Naive thymus-derived CD4-positive, alpha-beta T cell (primary cell): Measurements from ENCODE around the gene SLC7A5. TPM values are rescaled to one million over a fixed set of nuclear protein-coding genes. Genes with fewer than 3 reads are reported as not detected.
A peak's percentile ranks its signal among the peaks of the same experiment; 100 is the strongest.

Source experiments
- ATAC-seq: fragments of 150-1000 bp; cut with Tn5 transposase; 2 replicates; pipeline ENCODE4 v1.10.0; 2021; ENCODE audit warnings: mild to moderate bottlenecking, moderate library complexity
- CTCF ChIA-PET: fragments of 350-600 bp; sonication (Branson Sonifier 250); formaldehyde crosslinking; loops from one replicate; lab custom pipeline; 2021; ENCODE audit warnings: antibody characterized with exemption; lab: Charles Lee
- POLR2A ChIA-PET: fragments of 350-600 bp; sonication (Branson Sonifier 250); formaldehyde crosslinking; loops from one replicate; lab custom pipeline; 2021; ENCODE audit warnings: antibody characterized with exemption, inconsistent platforms; lab: Charles Lee
- DNase-seq, 9 donors: peaks; one replicate each; pipeline versions ENCODE4 v3.0.0 to v3.0.0-alpha.2; 2020 to 2022; ENCODE audit warnings: mixed read lengths in 1 of 9
- H3K27ac ChIP-seq: one replicate; pipeline ENCODE4 v1.7.0; 2013; ENCODE audit warnings: mild to moderate bottlenecking, low read depth, low read length, moderate library complexity
- H3K27me3 ChIP-seq, 2 donors: one replicate each; pipeline ENCODE4 v1.7.0; 2013; ENCODE audit warnings: low read length in 2 of 2, mild to moderate bottlenecking in 2 of 2, moderate library complexity in 2 of 2; ENCODE audit not compliant: control insufficient read depth in 2 of 2, insufficient read depth in 2 of 2
- H3K36me3 ChIP-seq, 3 experiments: 1 replicate in 2 of 3; 2 replicates in 1 of 3; pipeline ENCODE4 v1.7.0; 2013; ENCODE audit warnings: low read length in 3 of 3, mild to moderate bottlenecking in 3 of 3, moderate library complexity in 1 of 3; ENCODE audit not compliant: insufficient read depth in 3 of 3, control insufficient read depth in 2 of 3
- H3K4me1 ChIP-seq, 2 donors: one replicate each; pipeline ENCODE4 v1.7.0; 2013; ENCODE audit warnings: low read length in 2 of 2, mild to moderate bottlenecking in 2 of 2, moderate library complexity in 1 of 2; ENCODE audit not compliant: control insufficient read depth in 2 of 2, insufficient read depth in 2 of 2
- H3K4me3 ChIP-seq: 2 replicates; pipeline ENCODE4 v1.7.0; 2013; ENCODE audit warnings: mild to moderate bottlenecking, low read length
- H3K9me3 ChIP-seq, 3 experiments: 1 replicate in 2 of 3; 2 replicates in 1 of 3; pipeline ENCODE4 v1.7.0; 2013; ENCODE audit warnings: low read length in 3 of 3; ENCODE audit not compliant: control insufficient read depth in 2 of 3
- H3K27ac Mint-ChIP-seq, 9 donors: one replicate each; pipeline ENCODE4 v1.8.0; 2020 to 2022; ENCODE audit warnings: mixed read lengths in 9 of 9, mild to moderate bottlenecking in 8 of 9, moderate library complexity in 5 of 9, inconsistent platforms in 2 of 9
- H3K27me3 Mint-ChIP-seq, 5 donors: one replicate each; pipeline ENCODE4 v1.8.0; 2021 to 2022; ENCODE audit warnings: mixed read lengths in 5 of 5, mild to moderate bottlenecking in 1 of 5
- H3K36me3 Mint-ChIP-seq, 5 donors: one replicate each; pipeline ENCODE4 v1.8.0; 2020 to 2022; ENCODE audit warnings: mixed read lengths in 5 of 5, mild to moderate bottlenecking in 3 of 5, inconsistent platforms in 1 of 5
- H3K4me1 Mint-ChIP-seq, 7 donors: one replicate each; pipeline ENCODE4 v1.8.0; 2020 to 2022; ENCODE audit warnings: mixed read lengths in 7 of 7, mild to moderate bottlenecking in 3 of 7, inconsistent platforms in 1 of 7
- H3K4me3 Mint-ChIP-seq, 10 donors: one replicate each; pipeline ENCODE4 v1.8.0; 2020 to 2022; ENCODE audit warnings: mild to moderate bottlenecking in 10 of 10, mixed read lengths in 10 of 10, moderate library complexity in 6 of 10, inconsistent platforms in 2 of 10
- H3K9me3 Mint-ChIP-seq, 11 donors: one replicate each; pipeline ENCODE4 v1.8.0; 2020 to 2022; ENCODE audit warnings: mixed read lengths in 11 of 11, mild to moderate bottlenecking in 4 of 11, inconsistent platforms in 1 of 11, moderate library complexity in 1 of 11
- intact Hi-C, 2 donors: fragments of 100-400 bp; cut with micrococcal nuclease; formaldehyde crosslinking; loops; one replicate each; pipeline ENCODE4 v1.15.1; 2023
- polyA plus RNA-seq, 2 donors: library from polyadenylated mRNA; unstranded; fragments of 300-500 nt; fragmentation: Illumina TruSeq; gene quantifications; one replicate each; pipeline ENCODE4 v1.2.3, GENCODE V29; 2021
- total RNA-seq, 6 experiments: library from RNA in 5 of 6; stranded (reverse) in 5 of 6; gene quantifications; 1 replicate in 5 of 6; 2 replicates in 1 of 6; pipeline ENCODE4 v1.2.3 and lab custom pipeline; 2021 to 2026

Gene SLC7A5
- total and polyA plus RNA-seq, 7 experiments from 2014 or later, result 3.3 to 113 (median 7.0) TPM

- Mint-ChIP-seq H3K9me3 (no peaks in the 10 kb centered on the region), H3K36me3 (peaks cover 0 to 3% (median 2%) of the 10 kb centered on the region in 5 donors), H3K27ac (no peak overlapping the region), H3K4me1 (peaks cover 0 to 17% (median 10%) of the 10 kb centered on the region in 7 donors), H3K27me3 (no peaks in the 10 kb centered on the region), H3K4me3 (no peak overlapping the region)
- H3K4me1 ChIP-seq, result peaks cover 0 to 8% of the 10 kb centered on the region in 2 donors
- no peak overlapping the region for H3K4me3 ChIP-seq
- H3K9me3 ChIP-seq, result no peaks in the 10 kb centered on the region
- H3K27me3 ChIP-seq, result no peaks in the 10 kb centered on the region
- H3K27ac ChIP-seq, result no peak overlapping the region
- CTCF ChIA-PET, result interaction anchor here (1.1 kb wide), 1 partner anchor 46 kb away, joined by 4 read pairs; no protein-coding TSS in a partner anchor
- POLR2A ChIA-PET, result no interaction called here
- intact Hi-C loops, result no loop called here
- DNase-seq (no peak), ATAC-seq (no peak)
- no peaks in the 10 kb centered on the region for H3K36me3 ChIP-seq
Observed at GRCh38 chr16:87824991-87825841, 44.1 kb downstream of the SLC7A5 start.

- no peak for ATAC-seq
- intact Hi-C loops, result no loop called here
- CTCF ChIA-PET, result no interaction called here
Observed at GRCh38 chr16:87824016-87824990, 45.0 kb downstream of the SLC7A5 start.

GRCh38 chr16:87823181-87823929, 46.0 kb downstream of the SLC7A5 start:
- H3K4me1 ChIP-seq, result peaks cover 0 to 8% of the 10 kb centered on the region in 2 donors
- Mint-ChIP-seq H3K27me3 (no peaks in the 10 kb centered on the region), H3K27ac (peak overlapping the region in 1 of 9 donors; percentile 8), H3K36me3 (no peaks in the 10 kb centered on the region), H3K4me1 (peaks cover 0 to 17% (median 10%) of the 10 kb centered on the region in 7 donors), H3K9me3 (peaks cover 0 to 6% (median under 1%) of the 10 kb centered on the region in 11 donors), H3K4me3 (no peak overlapping the region)
- DNase-seq, result no peak
- H3K9me3 ChIP-seq, result peaks cover 0 to 2% (median 0%) of the 10 kb centered on the region in 3 experiments
- no peaks in the 10 kb centered on the region for H3K27me3 ChIP-seq
- H3K4me3 ChIP-seq, result no peak overlapping the region
- intact Hi-C loops, result no loop called here
- H3K27ac ChIP-seq, result no peak overlapping the region
- no peak for ATAC-seq
- no peaks in the 10 kb centered on the region for H3K36me3 ChIP-seq
- ChIA-PET CTCF (no interaction called here), POLR2A (no interaction called here)

More at GRCh38 chr16:87824016-87824990, 45.0 kb downstream of the SLC7A5 start:
- Mint-ChIP-seq H3K4me3 (no peak overlapping the region), H3K4me1 (peaks cover 0 to 17% (median 10%) of the 10 kb centered on the region in 7 donors), H3K27me3 (no peaks in the 10 kb centered on the region), H3K9me3 (no peaks in the 10 kb centered on the region), H3K36me3 (no peaks in the 10 kb centered on the region), H3K27ac (no peak overlapping the region)
- Histone ChIP-seq H3K4me1 (peaks cover 0 to 8% of the 10 kb centered on the region in 2 donors), H3K27me3 (no peaks in the 10 kb centered on the region), H3K27ac (no peak overlapping the region), H3K4me3 (no peak overlapping the region), H3K36me3 (no peaks in the 10 kb centered on the region), H3K9me3 (no peaks in the 10 kb centered on the region)
- DNase-seq, result no peak
- POLR2A ChIA-PET, result no interaction called here

- no peak overlapping the region for H3K4me3 Mint-ChIP-seq
- DNase-seq (no peak), ATAC-seq (no peak)
- H3K4me1 Mint-ChIP-seq, result peaks cover 0 to 17% (median 10%) of the 10 kb centered on the region in 7 donors
- no peaks in the 10 kb centered on the region for H3K27me3 Mint-ChIP-seq
- ChIA-PET CTCF (interaction anchor here (0.7 kb wide), 1 partner anchor 49 kb away, joined by 4 read pairs; no protein-coding TSS in a partner anchor), POLR2A (no interaction called here)
- Histone ChIP-seq H3K4me3 (no peak overlapping the region), H3K9me3 (peaks cover 0 to 12% (median 0%) of the 10 kb centered on the region in 3 experiments), H3K27me3 (no peaks in the 10 kb centered on the region), H3K27ac (no peak overlapping the region), H3K36me3 (no peaks in the 10 kb centered on the region), H3K4me1 (peaks cover 0 to 8% of the 10 kb centered on the region in 2 donors)
- intact Hi-C loops, result no loop called here
- H3K9me3 Mint-ChIP-seq, result peaks cover 0 to 16% (median 7%) of the 10 kb centered on the region in 11 donors
- H3K27ac Mint-ChIP-seq, result peak overlapping the region in 4 of 9 donors; percentile 29 to 72 (median 52)
- H3K36me3 Mint-ChIP-seq, result peaks cover 0 to 4% (median 0%) of the 10 kb centered on the region in 5 donors
Observed at GRCh38 chr16:87822108-87822970, 47.0 kb downstream of the SLC7A5 start.

GRCh38 chr16:87821376-87822107, 47.8 kb downstream of the SLC7A5 start:
- Mint-ChIP-seq H3K36me3 (peaks cover 0 to 4% (median 0%) of the 10 kb centered on the region in 5 donors), H3K4me3 (no peak overlapping the region), H3K27ac (peak overlapping the region in 8 of 9 donors; percentile 38 to 84 (median 72)), H3K4me1 (peaks cover 0 to 17% (median 10%) of the 10 kb centered on the region in 7 donors), H3K27me3 (no peaks in the 10 kb centered on the region), H3K9me3 (peaks cover 0 to 24% (median 13%) of the 10 kb centered on the region in 11 donors)
- Histone ChIP-seq H3K27ac (no peak overlapping the region), H3K4me1 (peaks cover 0 to 8% of the 10 kb centered on the region in 2 donors), H3K9me3 (peaks cover 0 to 20% (median 0%) of the 10 kb centered on the region in 3 experiments), H3K4me3 (no peak overlapping the region), H3K27me3 (no peaks in the 10 kb centered on the region), H3K36me3 (no peaks in the 10 kb centered on the region)
- POLR2A ChIA-PET, result interaction anchor here (0.5 to 0.8 kb wide), 2 partner anchors 14 to 51 kb away, joined by 3 read pairs; no protein-coding TSS in a partner anchor
- DNase-seq (peak in 4 of 9 donors; percentile 16 to 27 (median 20)), ATAC-seq (peak; percentile 20)
- CTCF ChIA-PET, result interaction anchor here (0.7 kb wide), 1 partner anchor 50 kb away, joined by 4 read pairs; no protein-coding TSS in a partner anchor
- intact Hi-C loops, result no loop called here
